ENCODE results near the gene PRM1. TPM values are rescaled to one million over a fixed set of nuclear protein-coding genes. Genes with fewer than 3 reads are reported as not detected.

PRM1 gene
- total and polyA plus RNA-seq, 4 donors, result not detected

GRCh38 chr16:11298143-11298900 lies 17.2 kb upstream of the PRM1 start:
- Histone ChIP-seq H3K9ac (ENCODE audit: low read depth in 1 of 2, low read length in 2 of 2) (no peak overlapping the region), H3K4me1 (ENCODE audit: control insufficient read depth in 4 of 4, insufficient read depth in 4 of 4, low read length in 3 of 4) (peaks cover 6 to 17% (median 11%) of the 10 kb centered on the region in 4 donors), H3K36me3 (ENCODE audit: control insufficient read depth in 4 of 4, insufficient read depth in 3 of 4, low read depth in 1 of 4, low read length in 3 of 4) (no peaks in the 10 kb centered on the region), H3K4me3 (ENCODE audit: low read depth in 1 of 3, low read length in 3 of 3) (no peak overlapping the region), H3K27me3 (ENCODE audit: control insufficient read depth in 4 of 4, insufficient read depth in 4 of 4, low read length in 3 of 4) (no peaks in the 10 kb centered on the region), H3K9me3 (ENCODE audit: control insufficient read depth in 4 of 4, low read length in 3 of 4) (no peaks in the 10 kb centered on the region), H3K27ac (ENCODE audit: low read depth in 1 of 2, low read length in 2 of 2) (no peak overlapping the region)
- TF ChIP-seq RXRA (IDR thresholded peaks at IDR 0.05), result no peak
- no peak for TF ChIP-seq ATF3 (IDR thresholded peaks at IDR 0.05)
- no peak for TF ChIP-seq SP1 (IDR thresholded peaks at IDR 0.05)
- TF ChIP-seq GABPA (IDR thresholded peaks at IDR 0.05 in 1 of 2, conservative IDR thresholded peaks at IDR 0.05 in 1 of 2), result no peak
- TF ChIP-seq NR2F2 (IDR thresholded peaks at IDR 0.05), result no peak
- TF ChIP-seq HNF4A (conservative IDR thresholded peaks at IDR 0.05), result no peak
- TF ChIP-seq MAX (IDR thresholded peaks at IDR 0.05), result no peak
- TF ChIP-seq REST (IDR thresholded peaks at IDR 0.05), result no peak
- no peak for TF ChIP-seq RAD21 (IDR thresholded peaks at IDR 0.05)
- TF ChIP-seq CTCF (IDR thresholded peaks at IDR 0.05; ENCODE audit: low read depth, low read length, missing input control), result no peak
- no peak for TF ChIP-seq HNF4G (IDR thresholded peaks at IDR 0.05)
- TF ChIP-seq FOXA2 (IDR thresholded peaks at IDR 0.05), result no peak
- TF ChIP-seq JUND (IDR thresholded peaks at IDR 0.05), result no peak
- TF ChIP-seq YY1 (IDR thresholded peaks at IDR 0.05), result no peak
- TF ChIP-seq TAF1 (conservative IDR thresholded peaks at IDR 0.05), result no peak
- no peak for TF ChIP-seq EGR1 (IDR thresholded peaks at IDR 0.05; ENCODE audit: low read depth in 2 of 2)
- TF ChIP-seq FOXA1 (IDR thresholded peaks at IDR 0.05), result no peak
- WGBS, result 97% methylated on average over 5 of the region's 5 CpGs
- DNase-seq (ENCODE audit: low spot score), result no peak

GRCh38 chr16:11297492-11298142 lies 16.5 kb upstream of the PRM1 start:
- peaks cover 6 to 17% (median 11%) of the 10 kb centered on the region in 4 donors for H3K4me1 ChIP-seq (ENCODE audit: control insufficient read depth in 4 of 4, insufficient read depth in 4 of 4, low read length in 3 of 4)
- H3K9ac ChIP-seq (ENCODE audit: low read depth in 1 of 2, low read length in 2 of 2), result no peak overlapping the region
- H3K36me3 ChIP-seq (ENCODE audit: control insufficient read depth in 4 of 4, insufficient read depth in 3 of 4, low read depth in 1 of 4, low read length in 3 of 4), result no peaks in the 10 kb centered on the region
- H3K27ac ChIP-seq (ENCODE audit: low read depth in 1 of 2, low read length in 2 of 2), result no peak overlapping the region
- H3K27me3 ChIP-seq (ENCODE audit: control insufficient read depth in 4 of 4, insufficient read depth in 4 of 4, low read length in 3 of 4), result no peaks in the 10 kb centered on the region
- DNase-seq (ENCODE audit: low spot score), result no peak
- peak in 1 of 2 donors; percentile 12 for TF ChIP-seq RXRA (IDR thresholded peaks at IDR 0.05)
- peak; percentile 15 to 46 for TF ChIP-seq RAD21 (IDR thresholded peaks at IDR 0.05)
- no peak for TF ChIP-seq HNF4A (conservative IDR thresholded peaks at IDR 0.05)
- peak; percentile 30 for TF ChIP-seq SP1 (IDR thresholded peaks at IDR 0.05)
- no peaks in the 10 kb centered on the region for H3K9me3 ChIP-seq (ENCODE audit: control insufficient read depth in 4 of 4, low read length in 3 of 4)
- peak overlapping the region in 1 of 3 donors; percentile 4 for H3K4me3 ChIP-seq (ENCODE audit: low read depth in 1 of 3, low read length in 3 of 3)
- WGBS, result 20% methylated on average over 19 of the region's 19 CpGs
